HG03378 (cell line): Measurements from ENCODE around the gene VASN.

Source experiments
- ATAC-seq: cut with Tn5 transposase; IDR thresholded peaks from one replicate; pipeline ENCODE4 v1.9.1; 2021; ENCODE audit warnings: mild to moderate bottlenecking, moderate library complexity; ENCODE audit not compliant: unreplicated experiment

VASN gene

DNA sequence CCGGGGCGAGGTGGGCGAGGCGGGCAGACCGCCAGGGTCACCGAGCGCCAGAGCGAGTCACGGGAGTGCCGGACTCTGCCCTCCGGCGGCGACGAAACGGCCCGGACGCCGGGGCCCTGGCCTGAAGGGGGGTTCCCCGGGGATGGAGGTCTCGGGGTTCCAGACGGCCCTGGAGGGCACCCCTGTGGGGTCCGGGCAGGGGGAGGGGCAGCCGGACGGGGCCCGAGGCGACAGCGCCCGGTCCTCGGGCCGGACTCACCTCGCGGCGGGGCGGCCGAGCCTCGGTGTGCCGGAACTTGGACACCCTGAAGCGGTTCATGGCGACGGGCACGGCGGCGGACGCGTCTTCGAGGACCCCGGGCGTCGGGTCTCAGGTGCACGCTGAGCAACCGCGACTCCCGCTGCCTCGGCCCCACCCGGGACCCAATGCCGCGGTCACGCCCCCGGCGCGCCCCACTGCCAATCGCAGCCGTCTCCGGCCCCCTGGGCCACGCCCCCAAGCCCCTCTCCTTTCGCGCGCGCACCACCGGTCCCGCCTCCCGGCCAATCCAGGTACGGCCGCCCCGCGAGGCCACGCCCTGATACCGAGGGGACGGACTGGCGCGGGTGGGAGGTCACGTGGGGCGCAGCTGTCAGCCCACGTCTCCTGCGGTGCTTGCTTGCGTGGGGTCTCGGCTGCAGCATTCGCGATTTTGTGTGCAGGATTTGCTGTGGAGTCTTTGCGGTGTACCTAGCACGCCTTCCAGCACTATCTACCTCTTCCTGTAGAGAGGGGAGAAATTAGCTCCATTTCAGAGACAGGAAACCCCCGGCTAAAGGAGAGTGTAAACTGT, 44.8 kb downstream of the VASN start, which contains the start of gene CORO7:
TSS of gene CORO7 (minus strand) at position 397 of the 833 bp plus-strand sequence. CDS start at position 319, 78 bp downstream.
- peak; percentile 40 for ATAC-seq

- no peak for ATAC-seq
These were observed 47.8 kb downstream of the VASN start for GRCh38 chr16:4419402-4419959.

- no peak for ATAC-seq
These were observed 49.0 kb downstream of the VASN start for GRCh38 chr16:4420505-4421105.

DNA sequence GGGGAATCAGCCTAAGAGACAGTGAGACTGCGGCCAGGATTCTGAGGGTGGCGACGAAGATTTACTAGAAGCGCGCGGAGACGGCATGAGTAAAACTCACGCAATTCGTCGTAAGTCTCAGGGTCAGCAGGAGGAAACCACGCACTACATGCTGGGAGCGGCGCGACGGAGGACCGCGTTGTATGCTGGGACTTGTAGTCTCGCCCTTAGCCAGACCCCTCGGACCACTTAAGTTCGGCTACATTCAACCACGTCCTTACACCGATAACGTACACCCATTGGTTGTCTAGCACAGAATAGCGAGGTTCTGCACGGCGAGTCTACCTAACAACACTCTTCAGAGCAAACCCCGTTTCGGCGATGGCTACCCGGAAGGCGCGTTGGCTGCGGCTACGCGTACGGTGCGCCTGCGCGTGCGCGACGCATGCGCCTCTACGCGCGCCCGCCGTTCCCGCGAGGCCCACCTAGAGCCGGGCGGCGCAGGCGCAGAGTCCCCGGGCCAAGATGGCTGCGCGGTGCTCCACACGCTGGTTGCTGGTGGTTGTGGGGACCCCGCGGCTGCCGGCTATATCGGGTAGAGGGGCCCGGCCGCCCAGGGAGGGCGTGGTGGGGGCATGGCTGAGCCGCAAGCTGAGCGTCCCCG, 53.9 kb downstream of the VASN start, which contains the start of gene DNAJA3:
TSS of gene DNAJA3 (plus strand) at position 491 of the 643 bp plus-strand sequence. CDS start at position 505, 14 bp downstream.
- ATAC-seq = peak; percentile 81

DNA sequence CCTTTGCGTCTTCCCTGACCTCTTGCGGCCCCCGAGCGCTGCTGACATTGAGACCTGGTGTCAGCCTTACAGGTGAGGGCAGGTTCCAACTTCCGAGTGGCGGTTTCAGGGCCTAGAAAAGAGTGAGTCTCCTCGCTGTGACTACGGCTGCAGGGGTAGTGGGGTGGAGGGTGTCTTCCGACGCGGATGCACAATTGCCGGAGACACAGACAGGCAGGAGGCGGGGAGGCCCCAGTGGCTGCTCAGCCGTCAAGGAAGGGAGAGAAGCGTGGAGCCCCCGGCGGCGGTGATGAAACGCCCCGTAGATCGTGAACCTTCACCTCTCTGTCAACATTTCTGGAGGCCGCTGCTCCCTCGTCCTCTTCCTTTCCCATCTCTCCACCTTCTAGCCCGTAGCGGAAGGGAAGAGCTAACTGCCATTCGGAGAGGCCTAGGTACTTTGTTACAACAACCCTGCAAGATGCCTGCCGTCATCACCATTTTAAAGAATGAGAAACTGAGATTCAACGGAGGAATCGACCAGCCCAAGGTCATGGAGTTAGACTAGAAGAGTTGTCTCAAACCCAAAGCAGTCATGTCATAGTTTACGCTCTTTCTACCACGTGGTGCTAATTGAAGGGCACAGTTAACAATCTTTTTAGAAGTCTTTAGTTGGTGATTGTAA, 54.5 kb downstream of the VASN start:
- ATAC-seq = peak; percentile 35

GRCh38 chr16:4426722-4427372, 55.2 kb downstream of the VASN start:
- ATAC-seq = no peak

GRCh38 chr16:4428500-4428899, 56.9 kb downstream of the VASN start:
- ATAC-seq = no peak

DNA sequence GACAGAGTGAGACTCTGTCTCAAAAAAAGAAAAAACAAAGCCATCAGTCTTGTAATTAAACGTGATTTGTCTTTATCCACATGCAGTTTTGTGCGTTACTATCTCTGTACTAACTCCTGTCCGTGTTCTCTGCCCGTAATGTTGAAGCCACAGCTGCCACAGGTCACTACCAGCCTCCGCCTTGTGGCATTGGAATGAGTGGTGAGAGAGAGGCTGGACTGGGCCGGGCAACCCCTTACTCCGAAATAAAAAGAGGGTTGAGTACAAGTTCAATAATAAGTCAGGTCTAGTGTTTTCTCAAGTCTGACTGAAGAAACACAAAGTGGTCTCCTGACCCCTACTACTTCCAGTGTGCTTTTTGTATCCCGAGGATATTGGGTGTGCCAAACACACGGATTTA, 59.4 kb downstream of the VASN start:
- ATAC-seq = no peak
